Epithelial cell of prostate (primary cell): ENCODE results near the gene SEPHS2.
"Not testable (repeated sequence)": the region's sequence is repeated elsewhere in the genome, so short reads cannot be mapped to it uniquely, and the experiment has no call there.

Experiments used
- DNase-seq: peaks from one replicate; pipeline ENCODE4 v3.0.0-alpha.2; 2011; ENCODE audit warnings: low read depth, low spot score
- H3K27ac ChIP-seq: fragments of 450-650 bp; 2 replicates; pipeline ENCODE4 v1.5.1; 2017; ENCODE audit warnings: mild to moderate bottlenecking

The SEPHS2 gene

GRCh38 chr16:30445408-30446202, at the start of gene SEPHS2:
TSS of gene SEPHS2 (minus strand) at chr16:30445874. CDS start at chr16:30445727, 147 bp downstream.
- peak within 1 kb of the TSS; percentile 84 for H3K27ac ChIP-seq
- DNase-seq: peak; percentile 92

- no peak overlapping the region for H3K27ac ChIP-seq
- DNase-seq: no peak
Observed at GRCh38 chr16:30494709-30495108, 49.0 kb upstream of the SEPHS2 start.

- DNase-seq: no peak
- no peak overlapping the region for H3K27ac ChIP-seq
Observed at GRCh38 chr16:30493941-30494488, 48.3 kb upstream of the SEPHS2 start.

GRCh38 chr16:30491744-30492308, 46.2 kb upstream of the SEPHS2 start:
- DNase-seq: peak; percentile 20
- H3K27ac ChIP-seq: no peak overlapping the region

- H3K27ac ChIP-seq: no peak overlapping the region
- DNase-seq: no peak
Observed at GRCh38 chr16:30491229-30491628, 45.6 kb upstream of the SEPHS2 start.

GRCh38 chr16:30490210-30490609, 44.5 kb upstream of the SEPHS2 start:
- H3K27ac ChIP-seq: peak overlapping the region; percentile 57
- peak; percentile 91 for DNase-seq

- H3K27ac ChIP-seq: no peak overlapping the region
- no peak for DNase-seq
Observed at GRCh38 chr16:30488764-30489605, 43.3 kb upstream of the SEPHS2 start.

GRCh38 chr16:30485818-30486436, 40.3 kb upstream of the SEPHS2 start:
- DNase-seq: no peak

GRCh38 chr16:30484887-30485286, 39.2 kb upstream of the SEPHS2 start:
- no peak overlapping the region for H3K27ac ChIP-seq
- DNase-seq: no peak

More at GRCh38 chr16:30485818-30486436, 40.3 kb upstream of the SEPHS2 start:
- no peak overlapping the region for H3K27ac ChIP-seq

GRCh38 chr16:30482366-30482765, 36.7 kb upstream of the SEPHS2 start:
- no peak for DNase-seq
- H3K27ac ChIP-seq: no peak overlapping the region

GRCh38 chr16:30481381-30481780, 35.7 kb upstream of the SEPHS2 start:
- H3K27ac ChIP-seq: no peak overlapping the region

GRCh38 chr16:30478766-30479478, 33.2 kb upstream of the SEPHS2 start:
- no peak for DNase-seq
- H3K27ac ChIP-seq: no peak overlapping the region

More at GRCh38 chr16:30481381-30481780, 35.7 kb upstream of the SEPHS2 start:
- DNase-seq: no peak

GRCh38 chr16:30477773-30478172, 32.1 kb upstream of the SEPHS2 start:
- not testable (repeated sequence) for DNase-seq, H3K27ac ChIP-seq

GRCh38 chr16:30476991-30477390, 31.3 kb upstream of the SEPHS2 start:
- H3K27ac ChIP-seq: no peak overlapping the region
- no peak for DNase-seq

- no peak overlapping the region for H3K27ac ChIP-seq
- DNase-seq: no peak
Observed at GRCh38 chr16:30474684-30475083, 29.0 kb upstream of the SEPHS2 start.

GRCh38 chr16:30474074-30474452, 28.4 kb upstream of the SEPHS2 start:
- DNase-seq: no peak
- no peak overlapping the region for H3K27ac ChIP-seq

- no peak overlapping the region for H3K27ac ChIP-seq
- no peak for DNase-seq
Observed at GRCh38 chr16:30473231-30474073, 27.8 kb upstream of the SEPHS2 start.

- DNase-seq: no peak
- no peak within 1 kb of the TSS for H3K27ac ChIP-seq
Observed at GRCh38 chr16:30472328-30472942, 26.8 kb upstream of the SEPHS2 start, which contains the start of gene ITGAL. TSS of gene ITGAL (plus strand) at chr16:30472742. CDS start at chr16:30472838, 96 bp downstream.
